GM20431 (cell line): ENCODE results near the gene MINDY2.

Source experiments
- in situ Hi-C: fragments of 300-500 bp; cut with MseI, MboI; formaldehyde crosslinking; loops from one replicate; pipeline ENCODE4 v1.15.0; 2020; ENCODE audit warnings: low sequenced_read_pairs; ENCODE audit not compliant: unreplicated experiment

The MINDY2 gene, protein sequence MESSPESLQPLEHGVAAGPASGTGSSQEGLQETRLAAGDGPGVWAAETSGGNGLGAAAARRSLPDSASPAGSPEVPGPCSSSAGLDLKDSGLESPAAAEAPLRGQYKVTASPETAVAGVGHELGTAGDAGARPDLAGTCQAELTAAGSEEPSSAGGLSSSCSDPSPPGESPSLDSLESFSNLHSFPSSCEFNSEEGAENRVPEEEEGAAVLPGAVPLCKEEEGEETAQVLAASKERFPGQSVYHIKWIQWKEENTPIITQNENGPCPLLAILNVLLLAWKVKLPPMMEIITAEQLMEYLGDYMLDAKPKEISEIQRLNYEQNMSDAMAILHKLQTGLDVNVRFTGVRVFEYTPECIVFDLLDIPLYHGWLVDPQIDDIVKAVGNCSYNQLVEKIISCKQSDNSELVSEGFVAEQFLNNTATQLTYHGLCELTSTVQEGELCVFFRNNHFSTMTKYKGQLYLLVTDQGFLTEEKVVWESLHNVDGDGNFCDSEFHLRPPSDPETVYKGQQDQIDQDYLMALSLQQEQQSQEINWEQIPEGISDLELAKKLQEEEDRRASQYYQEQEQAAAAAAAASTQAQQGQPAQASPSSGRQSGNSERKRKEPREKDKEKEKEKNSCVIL

DNA sequence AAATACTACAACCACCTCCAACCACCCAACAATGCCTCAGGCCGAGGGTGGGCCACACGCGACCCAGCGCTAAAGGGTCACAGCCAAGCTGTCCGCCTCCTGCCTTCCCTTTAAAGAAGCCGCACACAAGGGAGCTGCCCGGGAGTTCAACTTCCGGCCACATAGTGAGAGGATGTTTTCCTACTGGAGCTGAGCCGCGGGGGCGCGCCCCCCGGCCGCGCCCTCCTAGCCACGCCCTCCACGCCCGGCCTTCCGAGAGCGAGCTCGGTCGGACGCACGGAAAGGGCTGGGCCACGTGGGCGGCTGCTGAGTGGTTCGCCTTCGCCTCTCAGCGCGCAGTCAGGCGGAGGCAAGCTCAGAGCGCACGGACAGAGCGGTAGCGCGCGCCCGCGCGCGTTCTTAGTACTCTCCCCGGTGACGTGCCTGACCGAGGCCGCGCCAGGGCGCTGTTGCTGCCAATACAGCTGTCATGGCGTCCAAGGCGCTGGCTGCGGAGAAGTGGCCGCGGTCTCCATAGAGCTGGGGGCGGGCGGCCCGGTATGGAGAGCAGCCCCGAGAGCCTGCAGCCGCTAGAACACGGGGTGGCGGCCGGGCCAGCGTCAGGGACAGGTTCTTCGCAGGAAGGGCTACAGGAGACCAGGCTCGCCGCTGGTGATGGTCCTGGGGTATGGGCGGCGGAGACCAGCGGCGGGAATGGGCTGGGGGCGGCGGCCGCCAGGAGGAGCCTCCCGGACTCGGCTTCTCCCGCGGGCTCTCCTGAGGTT lies at the start of gene MINDY2:
Gene MINDY2 (plus strand): TSS at position 446 of the 764 bp plus-strand sequence. CDS start 94 bp downstream, at position 540.
- in situ Hi-C loops, result loop anchor here (25.0 kb wide), 1 partner anchor 534 kb away; no protein-coding TSS in a partner anchor

DNA sequence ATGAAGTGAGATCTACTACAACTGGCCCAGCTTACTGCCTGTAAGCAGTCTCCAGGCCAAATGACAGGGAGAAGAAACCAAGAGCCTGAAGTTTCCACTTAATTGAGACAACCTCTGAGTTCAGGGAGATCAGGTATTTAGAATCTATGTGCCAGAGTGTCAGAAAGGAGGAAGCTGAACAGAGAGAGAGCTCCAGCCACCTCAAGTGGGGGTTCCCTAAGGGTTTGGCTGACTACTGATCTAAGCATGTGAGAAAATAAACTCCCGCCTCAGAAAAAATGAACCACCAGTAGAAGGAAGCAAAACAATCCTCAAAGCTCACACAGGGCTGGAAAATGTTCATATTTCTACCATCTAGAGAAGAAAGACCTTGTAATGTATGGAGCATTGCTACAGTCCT lies 46.6 kb upstream of the MINDY2 start:
- in situ Hi-C loops, result no loop called here

DNA sequence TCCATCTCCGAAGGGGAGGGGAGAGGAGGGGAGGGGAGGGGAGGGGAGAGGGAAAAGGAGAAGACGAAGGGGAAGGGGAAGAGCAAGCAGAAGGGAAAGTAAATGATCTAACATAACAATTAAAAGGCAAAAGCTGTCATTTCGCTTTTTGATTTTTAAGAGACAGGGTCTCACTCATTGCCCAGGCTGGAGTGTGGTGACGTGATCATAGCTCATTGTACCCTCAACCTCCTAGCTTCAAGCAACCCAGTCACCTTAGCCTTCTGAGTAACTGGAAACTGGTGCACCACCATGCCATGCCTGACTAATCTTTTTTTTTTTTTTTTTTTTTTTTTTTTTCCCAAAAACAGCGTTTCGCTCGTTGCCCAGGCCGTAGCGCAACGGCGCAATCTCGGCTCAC lies 44.2 kb upstream of the MINDY2 start:
- in situ Hi-C loops, result no loop called here

GRCh38 chr15:58731756-58732535 lies 39.2 kb upstream of the MINDY2 start:
- in situ Hi-C loops, result no loop called here

DNA sequence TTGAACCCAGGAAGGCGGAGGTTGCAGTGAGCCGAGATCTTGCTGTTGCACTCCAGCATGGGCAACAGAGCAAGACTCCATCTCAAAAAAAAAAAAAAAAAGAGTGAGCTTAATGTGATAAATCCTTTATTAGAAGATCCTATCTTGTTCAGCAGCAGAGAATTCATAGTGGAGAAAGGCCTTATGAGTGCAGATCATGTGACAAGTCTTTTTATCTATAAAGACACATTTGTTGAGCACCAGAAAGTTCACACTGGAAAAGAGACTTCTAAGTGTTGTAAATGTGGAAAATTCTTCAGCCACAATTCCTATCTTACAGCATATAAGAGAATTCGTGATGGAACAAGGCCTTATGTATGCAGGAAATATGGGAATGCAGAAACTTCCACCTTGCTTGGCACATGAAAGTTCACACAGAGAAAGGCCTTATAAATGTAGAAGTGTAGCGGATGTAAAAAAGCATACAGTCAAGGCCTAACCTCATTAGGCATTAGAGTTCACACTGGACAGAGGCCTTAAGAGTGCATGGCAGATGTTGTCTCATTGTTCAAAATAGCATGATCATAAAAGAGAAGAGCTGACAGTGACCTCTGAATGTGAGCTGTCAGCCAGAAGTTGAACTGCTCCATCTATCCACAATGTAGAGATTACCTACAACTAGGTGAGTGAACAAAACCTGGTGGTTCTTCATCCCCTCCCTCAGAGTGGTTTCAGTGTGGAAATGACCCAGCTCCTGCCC lies 38.3 kb upstream of the MINDY2 start:
- in situ Hi-C loops, result no loop called here

DNA sequence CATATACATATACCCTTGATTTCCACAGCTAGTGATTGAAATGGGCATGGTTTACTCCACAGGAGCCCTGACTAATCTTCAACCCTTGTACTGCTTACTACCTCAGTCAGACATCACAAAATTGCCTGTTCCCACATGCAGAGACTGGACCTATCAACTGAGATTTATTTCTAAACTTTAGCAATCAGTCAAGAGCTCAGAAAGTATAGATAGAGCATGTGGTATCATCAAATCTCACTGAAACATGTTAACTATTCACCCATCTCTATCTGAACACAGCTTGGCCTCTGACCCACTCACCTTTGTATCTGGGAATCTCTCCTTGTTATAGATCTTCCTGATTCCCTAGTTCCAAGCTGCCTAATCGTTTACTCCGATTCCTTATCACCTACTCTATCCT lies 36.2 kb upstream of the MINDY2 start:
- in situ Hi-C loops, result no loop called here

DNA sequence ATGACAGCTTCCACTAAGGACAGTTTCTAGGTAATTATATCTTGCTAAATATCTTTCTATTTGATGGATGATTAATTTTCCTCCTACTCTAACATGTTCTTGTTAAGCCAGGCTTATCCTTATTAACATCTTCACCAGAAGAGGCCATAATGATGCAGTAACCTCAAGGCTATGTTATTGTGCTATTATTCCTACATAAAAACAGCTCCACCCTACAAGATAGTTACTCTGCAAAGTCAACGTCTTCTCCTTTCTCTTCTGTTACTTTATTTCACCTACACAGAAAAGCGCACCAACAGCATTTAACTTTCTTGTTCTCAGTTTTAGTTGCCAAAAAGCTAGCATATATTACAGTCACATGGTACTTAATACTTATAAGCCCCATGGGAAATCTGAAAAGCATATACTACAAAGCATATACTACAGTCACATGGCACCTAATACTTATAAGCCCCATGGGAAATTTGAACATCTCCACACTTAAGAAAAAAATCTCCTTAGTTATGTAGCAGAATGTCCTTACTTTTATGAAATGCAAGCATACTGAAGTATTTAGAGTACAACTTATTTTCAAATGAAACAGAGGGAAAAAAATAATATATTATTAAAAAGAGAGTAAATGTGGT lies 35.0 kb upstream of the MINDY2 start:
- in situ Hi-C loops, result no loop called here

DNA sequence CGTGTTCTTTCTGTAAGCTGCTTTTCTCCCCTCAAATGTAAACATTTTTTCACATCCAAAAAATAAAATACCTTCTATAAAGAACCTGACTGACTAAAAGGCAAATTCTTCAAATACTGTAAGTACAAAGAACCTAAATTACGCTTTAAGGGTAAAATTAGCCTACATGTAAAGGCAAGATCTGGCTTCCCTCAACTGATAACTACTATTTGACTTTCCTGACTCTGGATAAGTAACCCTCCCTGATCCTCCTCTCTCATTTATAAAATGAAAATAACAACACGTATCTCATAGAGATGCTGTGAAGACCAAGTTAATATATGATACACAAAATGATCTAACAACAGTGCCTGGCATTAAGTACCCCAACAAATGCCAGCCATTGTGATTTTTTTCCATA lies 33.8 kb upstream of the MINDY2 start:
- in situ Hi-C loops, result no loop called here

- in situ Hi-C loops, result no loop called here
Observed at GRCh38 chr15:58738046-58738707, 32.9 kb upstream of the MINDY2 start.

DNA sequence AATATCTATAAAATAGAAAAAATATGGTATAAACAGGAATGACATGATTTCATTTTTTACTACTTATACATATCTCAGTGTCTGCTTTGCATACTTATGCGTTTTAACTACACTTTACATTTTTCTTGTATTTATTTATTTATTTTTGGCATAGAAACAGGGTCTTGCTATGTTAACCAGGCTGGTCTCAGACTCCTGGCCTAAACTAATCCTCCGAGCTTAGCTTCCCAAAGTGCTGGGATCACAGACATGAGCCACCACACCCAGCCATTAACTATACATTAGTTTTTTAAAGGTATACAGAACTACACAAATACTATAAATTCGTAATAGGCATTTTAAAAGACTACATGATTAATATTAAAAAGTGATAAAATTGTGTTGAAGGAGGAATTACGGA lies 30.7 kb upstream of the MINDY2 start:
- in situ Hi-C loops, result no loop called here

GRCh38 chr15:58741032-58741431 lies 30.1 kb upstream of the MINDY2 start:
- in situ Hi-C loops, result no loop called here

DNA sequence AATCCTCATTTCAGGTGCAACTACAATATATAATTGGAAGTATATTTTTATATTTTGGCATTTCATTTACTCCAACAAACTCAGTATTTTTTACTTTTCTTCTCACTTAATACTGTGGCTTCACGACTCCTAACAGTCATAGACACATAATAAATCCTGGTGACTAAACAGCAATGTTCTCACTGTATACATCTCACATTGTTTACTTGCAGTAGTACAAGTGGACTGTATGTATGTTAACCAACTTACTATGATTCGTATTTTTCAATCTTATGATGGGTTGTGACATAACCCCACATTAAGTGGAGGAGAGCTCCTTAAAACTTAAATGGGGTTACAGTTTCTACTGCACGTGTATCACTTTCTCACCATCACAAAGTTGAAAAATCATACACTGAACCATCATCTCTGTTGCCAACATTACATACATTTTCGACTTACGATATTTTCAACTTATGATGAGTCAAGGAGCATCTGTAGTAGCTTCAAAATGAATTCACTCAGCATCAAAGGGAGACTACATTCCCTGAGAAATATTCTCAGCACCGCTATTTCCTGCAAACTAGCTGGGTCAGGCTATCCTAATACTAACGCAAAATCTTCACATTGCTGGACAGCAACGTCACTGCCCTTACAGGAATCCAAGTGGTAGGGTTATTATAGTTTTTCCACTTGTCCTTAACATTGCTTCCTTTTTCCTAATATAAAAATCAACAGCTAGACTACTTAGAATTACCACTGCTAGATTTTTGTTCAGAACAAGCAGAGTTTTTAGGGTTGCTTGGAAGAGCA lies 28.9 kb upstream of the MINDY2 start:
- in situ Hi-C loops, result no loop called here

DNA sequence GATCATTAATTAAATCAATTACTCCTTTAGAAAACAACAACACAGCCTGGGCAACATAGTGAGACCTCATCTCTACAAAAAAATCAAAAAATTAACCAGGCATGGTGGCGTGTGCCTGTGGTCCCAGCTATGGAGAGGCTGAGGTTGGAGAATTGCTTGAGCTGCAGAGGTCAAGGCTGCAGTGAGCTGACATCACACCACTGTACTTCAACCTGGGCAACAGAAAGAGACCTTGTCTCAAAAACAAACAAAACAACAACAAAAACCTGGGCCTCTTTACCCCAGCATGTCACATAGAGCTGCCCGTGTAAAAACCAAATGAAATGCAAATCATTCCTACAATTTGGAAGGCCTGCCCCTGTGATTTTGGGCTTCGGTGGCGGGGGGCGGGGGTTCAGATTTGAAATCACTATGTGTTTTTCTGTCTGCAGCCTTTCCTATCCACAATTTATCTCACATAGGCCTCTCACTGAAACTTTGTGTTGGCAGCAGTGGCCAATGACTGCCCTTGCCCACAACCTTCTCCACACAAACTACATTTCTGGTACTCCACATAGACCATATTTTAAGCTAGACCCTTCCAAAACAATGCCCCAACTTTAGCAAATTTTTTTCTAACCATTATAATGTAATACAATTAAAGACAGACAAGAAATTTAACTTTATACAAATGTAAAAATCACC lies 28.1 kb upstream of the MINDY2 start:
- in situ Hi-C loops, result no loop called here

DNA sequence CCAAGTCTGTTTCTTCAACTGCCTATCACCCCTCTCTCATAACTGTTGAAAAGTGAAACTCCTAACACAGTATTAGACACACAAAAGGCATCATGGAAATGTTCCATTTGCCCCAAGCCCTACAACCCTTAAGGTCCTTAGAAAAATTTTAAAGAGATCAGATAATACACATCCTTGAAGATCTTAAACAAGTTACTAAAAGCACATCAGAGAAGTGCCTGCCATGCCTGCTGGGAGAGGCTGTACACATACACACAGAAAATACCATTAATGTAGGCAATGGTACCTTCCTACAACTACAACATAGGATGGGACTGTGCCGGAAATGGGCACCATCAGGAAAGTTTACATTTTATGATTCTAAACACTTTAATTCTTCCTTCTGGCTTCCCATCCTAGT lies 24.9 kb upstream of the MINDY2 start:
- in situ Hi-C loops, result no loop called here

- in situ Hi-C loops, result no loop called here
Observed at GRCh38 chr15:58748040-58748851, 22.9 kb upstream of the MINDY2 start.

DNA sequence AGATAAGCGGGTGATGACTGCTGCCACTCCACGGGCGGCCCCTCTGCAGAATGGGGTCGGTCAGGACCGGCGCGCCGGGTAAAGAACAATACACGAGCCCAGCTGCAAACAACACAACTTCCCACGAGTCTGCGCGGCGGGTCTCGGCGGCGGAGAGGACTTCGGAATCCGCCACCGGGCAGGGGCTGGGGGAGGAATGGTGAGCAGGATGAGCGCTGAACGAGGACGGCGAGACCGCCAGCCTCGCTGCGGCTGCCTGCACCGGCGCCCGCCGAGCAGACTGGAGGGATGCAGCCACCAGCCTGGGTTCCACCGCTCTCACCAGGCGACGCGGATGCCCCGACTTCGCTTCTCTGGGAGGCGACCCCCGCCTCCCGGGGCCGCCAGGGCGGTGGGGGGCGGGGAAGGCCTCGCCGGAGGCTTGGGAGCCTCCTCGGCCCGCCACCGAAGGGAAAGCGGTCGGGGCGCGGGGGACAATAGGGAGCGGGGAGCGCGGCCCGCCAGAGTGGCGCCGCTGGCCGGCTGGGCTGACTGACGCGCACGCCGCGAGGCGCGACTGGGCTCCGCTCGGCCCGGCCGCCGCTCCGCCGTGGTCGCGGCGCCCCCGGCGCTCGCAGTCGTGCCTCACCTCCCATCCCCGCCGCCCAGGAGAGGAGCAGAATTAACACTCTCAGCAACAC lies 22.1 kb upstream of the MINDY2 start:
- in situ Hi-C loops, result no loop called here
